Astrocyte (in vitro differentiated cells and primary cell): ENCODE results near the gene DHRS13. TPM values are rescaled to one million over a fixed set of nuclear protein-coding genes. Genes with fewer than 3 reads are reported as not detected.
"Not testable (repeated sequence)": the region's sequence is repeated elsewhere in the genome, so short reads cannot be mapped to it uniquely, and the experiment has no call there.

ENCODE experiments used
- DNase-seq: peaks from one replicate; pipeline ENCODE4 v3.0.0-alpha.2; 2010; ENCODE audit warnings: low read depth
- FAIRE-seq: peaks from 2 replicates; lab custom pipeline; 2011; peaks lifted over from hg19 to GRCh38; lab: Jason Lieb, UNC
- H2AFZ ChIP-seq: 2 replicates; pipeline ENCODE4 v1.6.0; 2012; ENCODE audit warnings: low read depth, low read length, inconsistent platforms
- H3K27ac ChIP-seq: 2 replicates; pipeline ENCODE4 v1.5.1; 2011; ENCODE audit warnings: low read depth, low read length, inconsistent platforms
- H3K27me3 ChIP-seq: 2 replicates; pipeline ENCODE4 v1.6.0; 2011; ENCODE audit warnings: low read length, inconsistent platforms; ENCODE audit not compliant: insufficient read depth
- H3K36me3 ChIP-seq: 2 replicates; pipeline ENCODE4 v1.5.1; 2011; ENCODE audit warnings: low read length, inconsistent platforms; ENCODE audit not compliant: insufficient read depth
- H3K4me1 ChIP-seq: 2 replicates; pipeline ENCODE4 v1.5.1; 2011; ENCODE audit warnings: low read length, inconsistent platforms; ENCODE audit not compliant: insufficient read depth
- H3K4me2 ChIP-seq: 2 replicates; pipeline ENCODE4 v1.6.0; 2012; ENCODE audit warnings: low read length, inconsistent platforms
- H3K4me3 ChIP-seq: 2 replicates; pipeline ENCODE4 v1.5.1; 2011; ENCODE audit warnings: low read depth, mild to moderate bottlenecking, low read length, inconsistent platforms; ENCODE audit not compliant: insufficient read depth
- H3K79me2 ChIP-seq: 2 replicates; pipeline ENCODE4 v1.6.0; 2012; ENCODE audit warnings: mild to moderate bottlenecking, low read length, inconsistent platforms; ENCODE audit not compliant: insufficient read depth
- H3K9ac ChIP-seq: 2 replicates; pipeline ENCODE4 v1.6.0; 2012; ENCODE audit warnings: mild to moderate bottlenecking, low read length, inconsistent platforms
- H3K9me3 ChIP-seq: 2 replicates; pipeline ENCODE4 v1.5.1; 2012; ENCODE audit warnings: low read depth, mild to moderate bottlenecking, low read length, inconsistent platforms; ENCODE audit not compliant: insufficient read depth
- H4K20me1 ChIP-seq: 2 replicates; pipeline ENCODE4 v1.6.0; 2012; ENCODE audit warnings: low read length, inconsistent platforms; ENCODE audit not compliant: insufficient read depth
- H3K27ac Mint-ChIP-seq: one replicate; pipeline ENCODE4 v1.8.0; 2021; ENCODE audit warnings: mild to moderate bottlenecking, mixed read lengths; ENCODE audit not compliant: unreplicated experiment
- H3K27me3 Mint-ChIP-seq: one replicate; pipeline ENCODE4 v1.8.0; 2021; ENCODE audit warnings: low read depth, mixed read lengths; ENCODE audit not compliant: unreplicated experiment
- H3K36me3 Mint-ChIP-seq: one replicate; pipeline ENCODE4 v1.8.0; 2021; ENCODE audit warnings: low read depth, mixed read lengths; ENCODE audit not compliant: unreplicated experiment
- H3K4me1 Mint-ChIP-seq: one replicate; pipeline ENCODE4 v1.8.0; 2021; ENCODE audit warnings: low read depth, mixed read lengths; ENCODE audit not compliant: unreplicated experiment
- H3K4me3 Mint-ChIP-seq: one replicate; pipeline ENCODE4 v1.8.0; 2021; ENCODE audit warnings: mild to moderate bottlenecking, moderate library complexity, mixed read lengths; ENCODE audit not compliant: unreplicated experiment
- H3K9me3 Mint-ChIP-seq: one replicate; pipeline ENCODE4 v1.8.0; 2021; ENCODE audit warnings: mild to moderate bottlenecking, mixed read lengths; ENCODE audit not compliant: unreplicated experiment
- EZH2 ChIP-seq: IDR thresholded peaks from 2 replicates; pipeline ENCODE4 v1.6.1; 2012; ENCODE audit warnings: mild to moderate bottlenecking, low read length, inconsistent platforms; ENCODE audit not compliant: insufficient read depth
- total RNA-seq: library from RNA; stranded (reverse); gene quantifications from 2 replicates; pipeline ENCODE4 v1.2.1, GENCODE V29; 2021
- TF ChIP-seq, protein P1 (sequence below): IDR thresholded peaks from 2 replicates; pipeline ENCODE4 v1.5.1; 2011; ENCODE audit warnings: low read depth, mild to moderate bottlenecking, inconsistent platforms, low read length, moderate library complexity; ENCODE audit not compliant: insufficient read depth

Gene DHRS13
- total RNA-seq, 1 donor from 2014 or later, result 4.3 TPM

DNA sequence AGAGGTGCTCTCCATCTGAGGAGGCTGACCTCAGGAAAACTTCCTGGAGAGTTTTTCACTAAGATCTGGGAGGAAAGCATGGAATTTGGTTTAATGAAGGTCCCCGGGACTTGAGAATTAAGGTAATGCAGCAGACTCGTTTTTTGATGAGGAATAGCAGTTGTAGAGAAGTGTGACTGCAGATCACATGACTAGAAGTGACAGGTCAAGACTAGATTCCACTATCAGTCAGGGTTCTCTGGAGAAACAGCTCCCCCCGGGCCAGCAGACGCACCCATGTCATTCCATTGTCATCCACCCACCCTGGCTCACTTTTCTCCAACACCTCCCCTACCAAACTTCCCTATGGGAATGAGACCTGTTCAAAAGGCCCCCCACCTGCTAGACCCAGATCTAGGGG is 1.9 kb upstream of the DHRS13 start:
- H3K4me2 ChIP-seq, result no peak overlapping the region
- no peak overlapping the region for H3K27ac ChIP-seq
- H3K79me2 ChIP-seq, result no peaks in the 10 kb centered on the region
- no peak overlapping the region for H3K9ac ChIP-seq
- Mint-ChIP-seq H3K27me3 (peaks cover 1% of the 10 kb centered on the region), H3K4me3 (no peak overlapping the region), H3K36me3 (peaks cover 25% of the 10 kb centered on the region), H3K27ac (no peak overlapping the region), H3K9me3 (no peaks in the 10 kb centered on the region), H3K4me1 (peaks cover 16% of the 10 kb centered on the region)
- DNase-seq (no peak), FAIRE-seq (no peak)
- no peak overlapping the region for H2AFZ ChIP-seq
- TF ChIP-seq EZH2, result no peak
- TF ChIP-seq, protein P1, sequence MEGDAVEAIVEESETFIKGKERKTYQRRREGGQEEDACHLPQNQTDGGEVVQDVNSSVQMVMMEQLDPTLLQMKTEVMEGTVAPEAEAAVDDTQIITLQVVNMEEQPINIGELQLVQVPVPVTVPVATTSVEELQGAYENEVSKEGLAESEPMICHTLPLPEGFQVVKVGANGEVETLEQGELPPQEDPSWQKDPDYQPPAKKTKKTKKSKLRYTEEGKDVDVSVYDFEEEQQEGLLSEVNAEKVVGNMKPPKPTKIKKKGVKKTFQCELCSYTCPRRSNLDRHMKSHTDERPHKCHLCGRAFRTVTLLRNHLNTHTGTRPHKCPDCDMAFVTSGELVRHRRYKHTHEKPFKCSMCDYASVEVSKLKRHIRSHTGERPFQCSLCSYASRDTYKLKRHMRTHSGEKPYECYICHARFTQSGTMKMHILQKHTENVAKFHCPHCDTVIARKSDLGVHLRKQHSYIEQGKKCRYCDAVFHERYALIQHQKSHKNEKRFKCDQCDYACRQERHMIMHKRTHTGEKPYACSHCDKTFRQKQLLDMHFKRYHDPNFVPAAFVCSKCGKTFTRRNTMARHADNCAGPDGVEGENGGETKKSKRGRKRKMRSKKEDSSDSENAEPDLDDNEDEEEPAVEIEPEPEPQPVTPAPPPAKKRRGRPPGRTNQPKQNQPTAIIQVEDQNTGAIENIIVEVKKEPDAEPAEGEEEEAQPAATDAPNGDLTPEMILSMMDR, result no peak
- peaks cover 34% of the 10 kb centered on the region for H3K36me3 ChIP-seq
- no peak overlapping the region for H3K4me3 ChIP-seq
- H3K27me3 ChIP-seq, result no peaks in the 10 kb centered on the region
- no peaks in the 10 kb centered on the region for H3K9me3 ChIP-seq
- peaks cover 54% of the 10 kb centered on the region for H4K20me1 ChIP-seq
- H3K4me1 ChIP-seq, result peaks cover 18% of the 10 kb centered on the region

DNA sequence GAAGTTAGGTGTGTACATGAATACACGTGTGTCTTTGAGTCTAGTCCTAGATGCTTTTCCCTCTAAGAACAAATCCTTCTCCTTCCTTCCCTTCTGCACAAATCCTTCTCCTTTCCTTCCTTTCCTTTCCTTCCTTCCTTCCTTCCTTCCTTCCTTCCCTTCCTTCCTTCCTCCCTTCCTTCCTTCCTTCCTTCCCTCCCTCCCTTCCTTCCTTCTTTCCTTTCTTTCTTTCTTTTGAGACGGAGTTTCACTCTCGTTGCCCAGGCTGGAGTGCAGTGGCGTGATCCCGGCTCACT is 615 bp upstream of the DHRS13 start:
- peaks cover 46% of the 10 kb centered on the region for H4K20me1 ChIP-seq
- peaks cover 13% of the 10 kb centered on the region for H3K4me1 Mint-ChIP-seq

DNA sequence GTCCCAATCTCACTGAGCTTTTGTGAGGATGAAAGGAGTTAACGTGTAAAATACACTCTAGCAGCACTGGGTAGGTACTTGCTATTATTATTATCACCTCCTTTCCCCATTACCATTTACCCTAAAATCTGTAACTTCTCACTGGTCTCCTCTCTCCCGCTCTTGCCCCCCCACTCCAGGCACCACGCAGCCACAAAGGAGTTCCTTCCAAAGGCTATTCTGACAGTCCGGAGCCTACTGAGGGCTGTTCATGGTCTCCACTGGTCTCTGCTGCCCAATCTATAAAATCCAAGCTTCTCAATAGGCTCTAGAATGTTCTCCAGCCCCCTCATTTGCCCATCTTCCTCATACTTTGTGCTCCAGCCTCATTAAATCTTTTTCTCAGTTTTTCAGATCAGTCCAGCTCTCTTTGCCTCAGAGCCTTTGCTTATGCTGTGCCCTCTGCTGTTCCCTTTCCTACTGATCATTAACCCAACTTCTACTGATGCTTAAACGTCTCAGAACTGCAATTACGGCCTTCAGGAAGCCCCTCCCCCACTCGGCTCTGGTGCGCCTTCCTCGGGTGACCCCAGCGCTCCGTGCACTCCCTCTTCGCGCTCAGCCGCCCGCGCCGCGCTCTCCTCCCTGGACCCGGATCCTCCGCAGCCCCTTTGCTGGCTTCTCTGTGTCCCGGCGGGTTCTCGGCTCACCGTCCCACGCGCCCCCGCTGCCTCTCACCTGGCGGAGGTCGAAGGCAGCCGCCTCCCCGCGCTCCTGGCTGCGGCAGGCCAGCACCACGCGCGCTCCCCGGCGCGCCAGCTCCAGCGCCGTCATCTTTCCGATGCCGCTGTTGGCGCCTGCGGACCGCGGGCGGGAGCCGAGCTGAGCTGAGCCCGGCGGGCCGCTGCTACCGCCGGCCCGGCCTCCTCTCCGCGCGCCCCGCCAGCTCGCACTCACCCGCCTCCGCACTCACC is 737 bp downstream of the DHRS13 start:
- Mint-ChIP-seq H3K4me3 (peak overlapping the region; percentile 89), H3K27ac (peak overlapping the region; percentile 13), H3K36me3 (peaks cover 13% of the 10 kb centered on the region), H3K27me3 (peaks cover 1% of the 10 kb centered on the region), H3K9me3 (no peaks in the 10 kb centered on the region), H3K4me1 (peaks cover 13% of the 10 kb centered on the region)
- no peak for DNase-seq
- FAIRE-seq, result no peak
- H3K79me2 ChIP-seq, result no peaks in the 10 kb centered on the region
- peaks cover 17% of the 10 kb centered on the region for H3K4me1 ChIP-seq
- H4K20me1 ChIP-seq, result peaks cover 32% of the 10 kb centered on the region
- H3K27me3 ChIP-seq, result no peaks in the 10 kb centered on the region
- peaks cover 19% of the 10 kb centered on the region for H3K36me3 ChIP-seq
- no peaks in the 10 kb centered on the region for H3K9me3 ChIP-seq
- H3K4me3 ChIP-seq, result peak overlapping the region; percentile 64
- no peak overlapping the region for H3K27ac ChIP-seq
- peak overlapping the region; percentile 93 for H3K4me2 ChIP-seq
- H3K9ac ChIP-seq, result peak overlapping the region; percentile 70
- TF ChIP-seq EZH2, result no peak
- TF ChIP-seq, protein P1, result no peak
- peak overlapping the region; percentile 71 for H2AFZ ChIP-seq

More for the DNA sequence above, 615 bp upstream of the DHRS13 start:
- not testable (repeated sequence) for H3K27ac ChIP-seq, H3K27me3 Mint-ChIP-seq, FAIRE-seq, H2AFZ ChIP-seq, DNase-seq, H3K9me3 Mint-ChIP-seq, H3K27me3 ChIP-seq, H3K9me3 ChIP-seq, H3K79me2 ChIP-seq
- H3K9ac ChIP-seq, result peak overlapping the region; percentile 19
- H3K4me3 Mint-ChIP-seq, result peak overlapping the region; percentile 70
- peaks cover 20% of the 10 kb centered on the region for H3K36me3 Mint-ChIP-seq
- peak overlapping the region; percentile 30 for H3K27ac Mint-ChIP-seq
- H3K4me1 ChIP-seq, result peaks cover 10% of the 10 kb centered on the region
- peaks cover 32% of the 10 kb centered on the region for H3K36me3 ChIP-seq
- H3K4me2 ChIP-seq, result peak overlapping the region; percentile 93
- peak overlapping the region; percentile 64 for H3K4me3 ChIP-seq
